Coronary artery (tissue), 2 donors: ENCODE results near the gene REM2.

ENCODE experiments used
- DNase-seq: peaks from one replicate; pipeline ENCODE4 v3.0.0-alpha.2; 2017; ENCODE audit warnings: low spot score
- H3K27ac ChIP-seq, 2 donors: fragments of 200-600 bp; sonication (generic); one replicate each; pipeline ENCODE4 v1.5.1; 2016 to 2019
- H3K4me3 ChIP-seq: fragments of 200-600 bp; sonication (generic); 2 replicates; pipeline ENCODE4 v1.5.1; 2016; ENCODE audit warnings: mild to moderate bottlenecking, moderate library complexity
- TF ChIP-seq, protein P1 (sequence below): fragments of 200-600 bp; sonication (generic); IDR thresholded peaks from one replicate; pipeline ENCODE4 v1.5.1; 2019; ENCODE audit warnings: antibody characterized with exemption

The REM2 gene

GRCh38 chr14:22886500-22887259, 3.7 kb downstream of the REM2 start:
- peak overlapping the region; percentile 37 to 72 for H3K27ac ChIP-seq

GRCh38 chr14:22887260-22887989, 4.4 kb downstream of the REM2 start:
- DNase-seq, result no peak
- peak overlapping the region; percentile 75 for H3K4me3 ChIP-seq
- TF ChIP-seq, protein P1, sequence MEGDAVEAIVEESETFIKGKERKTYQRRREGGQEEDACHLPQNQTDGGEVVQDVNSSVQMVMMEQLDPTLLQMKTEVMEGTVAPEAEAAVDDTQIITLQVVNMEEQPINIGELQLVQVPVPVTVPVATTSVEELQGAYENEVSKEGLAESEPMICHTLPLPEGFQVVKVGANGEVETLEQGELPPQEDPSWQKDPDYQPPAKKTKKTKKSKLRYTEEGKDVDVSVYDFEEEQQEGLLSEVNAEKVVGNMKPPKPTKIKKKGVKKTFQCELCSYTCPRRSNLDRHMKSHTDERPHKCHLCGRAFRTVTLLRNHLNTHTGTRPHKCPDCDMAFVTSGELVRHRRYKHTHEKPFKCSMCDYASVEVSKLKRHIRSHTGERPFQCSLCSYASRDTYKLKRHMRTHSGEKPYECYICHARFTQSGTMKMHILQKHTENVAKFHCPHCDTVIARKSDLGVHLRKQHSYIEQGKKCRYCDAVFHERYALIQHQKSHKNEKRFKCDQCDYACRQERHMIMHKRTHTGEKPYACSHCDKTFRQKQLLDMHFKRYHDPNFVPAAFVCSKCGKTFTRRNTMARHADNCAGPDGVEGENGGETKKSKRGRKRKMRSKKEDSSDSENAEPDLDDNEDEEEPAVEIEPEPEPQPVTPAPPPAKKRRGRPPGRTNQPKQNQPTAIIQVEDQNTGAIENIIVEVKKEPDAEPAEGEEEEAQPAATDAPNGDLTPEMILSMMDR, result no peak
- peak overlapping the region; percentile 37 to 72 for H3K27ac ChIP-seq

More at GRCh38 chr14:22886500-22887259, 3.7 kb downstream of the REM2 start:
- peak overlapping the region; percentile 75 for H3K4me3 ChIP-seq
- DNase-seq, result peak; percentile 89
- TF ChIP-seq, protein P1, result no peak

GRCh38 chr14:22887990-22888378, 5.0 kb downstream of the REM2 start:
- TF ChIP-seq, protein P1, result no peak
- Histone ChIP-seq H3K4me3 (peak overlapping the region; percentile 75), H3K27ac (no peak overlapping the region)
- no peak for DNase-seq

DNA sequence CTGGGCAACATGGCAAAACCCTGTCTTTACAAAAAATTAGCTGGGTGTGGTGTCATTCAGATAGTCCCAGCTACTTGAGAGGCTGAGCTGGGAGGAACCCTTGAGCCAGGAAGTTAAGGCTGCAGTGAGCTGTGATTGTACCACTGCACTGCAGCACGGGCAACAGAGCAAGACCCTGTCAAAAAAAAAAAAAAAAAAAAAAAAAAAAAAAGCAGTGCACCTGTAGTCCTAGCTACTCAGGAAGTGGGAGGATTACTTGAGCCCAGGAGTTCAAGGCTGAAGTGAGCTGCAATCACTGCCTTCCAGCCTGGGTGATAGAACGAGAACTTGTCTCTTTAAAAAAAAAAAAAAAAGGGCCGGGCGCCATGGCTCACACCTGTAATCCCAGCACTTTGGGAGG, 5.6 kb downstream of the REM2 start:
- no peak for DNase-seq
- TF ChIP-seq, protein P1, result no peak
- H3K4me3 ChIP-seq, result no peak overlapping the region
- no peak overlapping the region for H3K27ac ChIP-seq

- Histone ChIP-seq H3K4me3 (no peak overlapping the region), H3K27ac (no peak overlapping the region)
- DNase-seq, result no peak
- TF ChIP-seq, protein P1, result no peak
Observed at GRCh38 chr14:22890416-22890815, 7.4 kb downstream of the REM2 start.

GRCh38 chr14:22892488-22892887, 9.5 kb downstream of the REM2 start:
- DNase-seq, result no peak
- TF ChIP-seq, protein P1, result no peak
- Histone ChIP-seq H3K4me3 (no peak overlapping the region), H3K27ac (no peak overlapping the region)
